Measurements from ENCODE around the gene HTT. TPM values are rescaled to one million over a fixed set of nuclear protein-coding genes. Genes with fewer than 3 reads are reported as not detected.

The HTT gene
- total and polyA plus RNA-seq, 10 of the 15 experiments (the other 5 are each of a cell fraction or from before 2014, with no cell fraction given), result 3.3 to 113 (median 43.3) TPM

GRCh38 chr4:3201718-3202702 is 127.5 kb downstream of the HTT start (continued):
- TF ChIP-seq MAX (IDR thresholded peaks at IDR 0.05; ENCODE audit: low read depth, low read length), result no peak
- no peak for TF ChIP-seq CREB1 (IDR thresholded peaks at IDR 0.05; ENCODE audit: low read depth)
- no peak for TF ChIP-seq WRNIP1 (IDR thresholded peaks at IDR 0.05; ENCODE audit: borderline replicate concordance, low read depth, low read length)
- TF ChIP-seq SKIL (IDR thresholded peaks at IDR 0.05; ENCODE audit: low read depth, poor library complexity, severe bottlenecking), result no peak
- no peak for TF ChIP-seq NR2F1 (conservative IDR thresholded peaks at IDR 0.05)
- TF ChIP-seq PKNOX1 (IDR thresholded peaks at IDR 0.05), result peak; percentile 73
- TF ChIP-seq TCF3 (IDR thresholded peaks at IDR 0.05; ENCODE audit: borderline replicate concordance, insufficient read depth, low read depth, low read length), result no peak
- no peak for TF ChIP-seq ASH2L (IDR thresholded peaks at IDR 0.05; ENCODE audit: borderline replicate concordance, low read depth)
- peak; percentile 27; the same call in 1 of the 2 replicates for TF ChIP-seq DPF2 (IDR thresholded peaks at IDR 0.05)
- TF ChIP-seq GATAD2B (conservative IDR thresholded peaks at IDR 0.05; ENCODE audit: low read depth), result no peak
- no peak for TF ChIP-seq EED (IDR thresholded peaks at IDR 0.05; ENCODE audit: low read depth)
- no peak for TF ChIP-seq ZBTB33 (IDR thresholded peaks at IDR 0.05)
- no peak; a peak in 1 of 4 replicates for TF ChIP-seq ETV6 (conservative IDR thresholded peaks at IDR 0.05 in 1 of 2, IDR thresholded peaks at IDR 0.05 in 1 of 2; ENCODE audit: borderline replicate concordance in 1 of 2, low read depth in 1 of 2)
- no peak for TF ChIP-seq HSF1 (IDR thresholded peaks at IDR 0.05; ENCODE audit: low read depth, low read length)
- no peak for TF ChIP-seq EGR1 (IDR thresholded peaks at IDR 0.05; ENCODE audit: borderline replicate concordance in 1 of 2, low read depth in 2 of 2, low read length in 2 of 2)
- no peak for TF ChIP-seq NRF1 (conservative IDR thresholded peaks at IDR 0.05; ENCODE audit: low read depth, low read length)
- TF ChIP-seq YBX1 (IDR thresholded peaks at IDR 0.05), result no peak
- TF ChIP-seq KAT2A (conservative IDR thresholded peaks at IDR 0.05; ENCODE audit: control insufficient read depth, low read depth, low read length), result no peak
- peak; percentile 35; the same call in 1 of the 2 replicates for TF ChIP-seq SPI1 (IDR thresholded peaks at IDR 0.05; ENCODE audit: borderline replicate concordance, insufficient read depth, low read depth, low read length)
- no peak for TF ChIP-seq ZNF274 (IDR thresholded peaks at IDR 0.05; ENCODE audit: insufficient read depth, insufficient read length)
- no peak for TF ChIP-seq SREBF2 (IDR thresholded peaks at IDR 0.05; ENCODE audit: low read length)
- TF ChIP-seq SIN3A (IDR thresholded peaks at IDR 0.05; ENCODE audit: low read depth, low read length), result no peak
- no peak for TF ChIP-seq BACH1 (IDR thresholded peaks at IDR 0.05; ENCODE audit: borderline replicate concordance)

Data from GM12878 (cell line).